Kidney tubule cell (primary cell): ENCODE measurements around the gene LRBA.
A peak's percentile ranks its signal among the peaks of the same experiment; 100 is the strongest.
"Not testable (repeated sequence)": the region's sequence is repeated elsewhere in the genome, so short reads cannot be mapped to it uniquely, and the experiment has no call there.

Source experiments
- DNase-seq: peaks from one replicate; pipeline ENCODE4 v3.0.0-alpha.2; 2018; ENCODE audit warnings: low spot score

The LRBA gene

GRCh38 chr4:150943126-150943525 is 72.0 kb downstream of the LRBA start:
- DNase-seq: no peak

- no peak for DNase-seq
Measured at GRCh38 chr4:150942539-150942938, 72.5 kb downstream of the LRBA start.

DNA sequence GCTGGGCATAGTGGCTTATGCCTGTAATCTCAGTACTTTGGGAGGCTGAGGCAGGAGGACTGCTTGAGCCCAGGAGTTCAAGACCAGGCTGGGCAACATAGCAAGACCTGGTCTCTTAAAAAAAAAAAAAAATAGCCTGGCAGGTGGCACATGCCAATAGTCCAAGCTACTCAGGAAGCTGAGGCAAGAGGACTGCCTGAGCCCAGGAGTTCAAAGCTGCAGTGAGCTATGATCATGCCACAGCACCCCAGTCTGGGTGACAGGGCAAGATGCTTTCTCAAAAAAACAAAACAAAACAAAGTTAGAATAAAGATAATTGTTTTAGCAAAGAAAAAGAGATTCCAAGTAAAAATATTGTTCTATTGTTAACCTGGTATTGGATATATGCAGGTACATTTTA is 75.0 kb downstream of the LRBA start:
- DNase-seq: no peak

DNA sequence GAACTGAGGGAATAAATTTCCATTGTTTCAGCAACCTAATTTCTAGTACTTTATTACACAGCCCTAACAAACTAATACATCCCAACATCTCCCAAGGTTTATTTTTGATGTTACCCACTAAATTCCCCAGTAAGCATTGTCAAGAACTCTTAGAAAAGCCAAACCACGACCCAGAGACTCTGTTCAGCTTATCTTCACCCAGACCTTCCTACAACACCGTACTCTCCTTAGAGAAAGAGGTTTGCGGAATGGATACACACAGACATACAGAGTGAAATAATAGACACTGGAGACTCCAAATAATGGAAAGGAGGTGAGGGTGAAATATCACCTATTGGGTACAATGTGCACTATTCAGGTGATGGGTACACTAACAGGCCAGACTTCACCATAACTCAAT is 75.6 kb downstream of the LRBA start:
- DNase-seq: no peak

GRCh38 chr4:150938873-150939499 is 76.1 kb downstream of the LRBA start:
- no peak for DNase-seq

- peak; percentile 54 for DNase-seq
Measured at GRCh38 chr4:150938417-150938816, 76.7 kb downstream of the LRBA start.

DNA sequence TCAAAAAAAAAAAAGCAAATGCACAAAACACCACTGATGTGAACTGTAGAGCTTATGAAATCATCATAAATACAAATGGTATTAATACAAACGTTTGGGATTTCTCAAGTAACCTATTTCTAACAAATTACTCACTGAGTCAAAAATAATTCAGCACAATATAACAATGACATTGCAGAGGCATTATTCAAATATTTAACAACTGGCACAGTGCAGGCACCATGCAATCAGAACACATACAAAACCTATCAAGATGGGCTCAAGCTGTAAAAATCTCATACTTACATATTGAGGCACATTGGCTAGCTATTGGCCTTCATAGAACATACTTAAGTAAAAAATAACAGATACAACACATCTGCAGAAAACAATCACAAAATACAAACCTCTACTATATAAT is 81.1 kb downstream of the LRBA start:
- DNase-seq: no peak

DNA sequence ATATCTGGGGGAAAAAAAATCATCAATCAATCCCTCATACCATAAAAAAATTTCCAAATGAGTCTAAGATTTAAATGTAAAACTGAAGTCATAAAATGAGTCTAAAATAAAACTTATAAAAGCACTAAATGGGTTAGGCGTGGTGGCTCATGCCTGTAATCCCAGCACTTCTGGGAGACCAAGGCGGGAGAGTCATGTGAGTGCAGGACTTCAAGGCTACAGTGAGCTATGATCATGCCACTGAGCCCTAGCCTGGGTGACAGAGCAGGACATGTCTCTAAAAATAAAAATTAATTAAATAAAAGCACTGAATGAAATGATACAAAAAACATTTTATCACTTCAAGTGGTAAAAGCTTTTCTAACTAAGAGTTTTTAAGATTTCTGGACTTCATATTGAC is 83.3 kb downstream of the LRBA start:
- no peak for DNase-seq

DNA sequence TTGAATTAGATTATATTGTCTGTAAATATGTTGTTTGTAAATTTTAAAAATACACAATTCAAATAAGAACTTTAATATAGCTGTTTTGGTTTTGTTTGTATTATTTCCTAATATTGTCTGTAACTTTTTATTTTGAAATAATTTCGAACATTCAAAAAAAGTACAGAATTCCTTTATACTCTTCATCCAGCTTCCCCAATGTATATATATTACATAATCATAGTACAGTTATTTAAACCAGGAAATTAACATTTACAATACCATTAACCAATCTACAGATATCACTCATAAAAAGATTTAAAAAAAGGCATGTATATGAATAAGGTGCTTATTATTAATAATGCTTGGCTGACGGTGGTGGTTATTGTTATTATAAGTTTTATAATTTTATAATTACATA is 84.1 kb downstream of the LRBA start:
- DNase-seq: no peak

DNA sequence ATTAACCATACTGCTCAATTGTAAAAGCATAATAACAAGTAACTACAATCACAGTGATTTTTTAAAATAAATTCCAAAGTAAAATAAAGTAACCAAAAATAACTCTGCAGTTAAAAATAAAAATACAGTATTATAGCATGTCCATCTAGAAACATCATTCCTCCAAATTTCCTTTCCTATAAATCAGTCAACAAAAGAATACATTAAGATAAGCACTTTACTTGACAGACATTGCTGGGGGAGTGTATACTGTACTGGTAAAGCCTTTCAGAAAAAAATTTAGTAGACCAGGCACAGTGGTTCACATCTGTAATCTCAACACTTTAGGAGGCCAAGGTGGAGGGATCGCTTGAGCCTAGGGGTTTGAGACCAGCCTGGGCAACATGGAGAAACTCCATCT is 91.1 kb downstream of the LRBA start:
- no peak for DNase-seq

- DNase-seq: not testable (repeated sequence)
Measured at GRCh38 chr4:150921486-150921885, 93.6 kb downstream of the LRBA start.

GRCh38 chr4:150918562-150918961 is 96.5 kb downstream of the LRBA start:
- DNase-seq: not testable (repeated sequence)

- DNase-seq: no peak
Measured at GRCh38 chr4:150911326-150911725, 103.8 kb downstream of the LRBA start.

DNA sequence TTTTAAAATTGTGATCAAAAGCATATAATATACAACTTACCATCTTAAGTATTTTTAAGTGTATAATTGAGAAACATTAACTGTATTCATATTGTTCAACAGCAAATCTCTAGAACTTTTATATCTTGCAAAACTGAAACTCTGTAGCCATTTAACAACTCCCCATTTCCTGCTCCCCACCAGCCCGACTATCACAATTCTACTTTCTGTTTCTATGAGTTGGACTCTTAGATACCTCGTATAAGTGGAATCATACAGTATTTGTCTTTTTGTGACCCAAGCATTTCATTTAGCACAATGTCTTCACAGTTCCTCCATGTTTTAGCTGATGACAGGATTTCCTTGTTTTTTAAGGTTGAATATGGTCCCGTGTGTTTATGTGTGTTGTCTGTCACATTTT is 106.0 kb downstream of the LRBA start:
- no peak for DNase-seq

DNA sequence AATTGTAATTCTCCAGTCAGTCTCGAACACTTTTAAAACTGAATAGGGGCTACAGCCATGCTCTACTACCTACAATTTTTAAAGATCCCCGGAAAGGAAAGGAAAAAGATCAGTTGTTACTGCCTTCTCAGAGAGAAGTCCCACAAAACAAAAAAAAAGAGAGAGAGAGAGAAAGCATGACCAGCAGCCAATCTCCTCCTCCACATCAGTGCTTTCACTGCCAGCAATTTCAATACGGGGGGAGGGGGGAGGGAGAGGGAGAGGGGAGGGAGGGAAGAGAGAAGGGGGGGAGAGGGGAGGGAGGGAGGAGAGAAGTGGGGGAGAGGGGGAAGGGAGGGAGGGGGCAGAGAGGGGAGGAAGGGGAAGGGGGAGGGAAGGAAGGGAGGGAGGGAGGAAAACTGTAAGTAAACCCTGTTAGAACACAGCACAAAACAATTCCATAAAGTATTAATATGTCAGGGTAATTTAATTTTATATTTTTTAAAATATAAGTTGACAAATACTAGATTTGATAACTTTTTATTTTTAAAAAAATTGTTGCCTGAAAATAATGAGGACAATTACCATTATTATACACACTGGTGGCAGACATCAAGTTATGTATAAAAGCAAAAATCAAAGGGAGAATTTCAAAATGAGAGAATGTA is 108.0 kb downstream of the LRBA start:
- no peak for DNase-seq

GRCh38 chr4:150904671-150905070 is 110.4 kb downstream of the LRBA start:
- DNase-seq: no peak

GRCh38 chr4:150903603-150904002 is 111.5 kb downstream of the LRBA start:
- no peak for DNase-seq

DNA sequence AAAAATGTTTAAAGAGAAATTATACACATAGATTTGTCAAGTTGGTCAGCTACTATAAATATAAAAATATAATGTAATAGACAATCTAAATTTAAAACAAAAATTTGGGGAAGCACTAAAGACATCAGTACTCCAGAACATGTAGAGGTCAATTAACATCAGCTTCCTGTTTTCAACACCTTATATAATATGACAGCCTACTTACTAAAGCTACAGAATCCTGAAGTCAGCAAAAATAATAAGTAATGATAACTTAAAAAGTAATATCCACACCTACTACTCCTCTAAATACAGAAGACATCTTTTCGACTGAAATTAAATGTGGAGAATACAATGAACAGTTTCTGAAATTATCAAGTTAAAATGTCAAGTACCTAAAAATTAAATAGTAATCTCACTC is 118.6 kb downstream of the LRBA start:
- DNase-seq: no peak

GRCh38 chr4:150890246-150890645 is 124.8 kb downstream of the LRBA start:
- no peak for DNase-seq

DNA sequence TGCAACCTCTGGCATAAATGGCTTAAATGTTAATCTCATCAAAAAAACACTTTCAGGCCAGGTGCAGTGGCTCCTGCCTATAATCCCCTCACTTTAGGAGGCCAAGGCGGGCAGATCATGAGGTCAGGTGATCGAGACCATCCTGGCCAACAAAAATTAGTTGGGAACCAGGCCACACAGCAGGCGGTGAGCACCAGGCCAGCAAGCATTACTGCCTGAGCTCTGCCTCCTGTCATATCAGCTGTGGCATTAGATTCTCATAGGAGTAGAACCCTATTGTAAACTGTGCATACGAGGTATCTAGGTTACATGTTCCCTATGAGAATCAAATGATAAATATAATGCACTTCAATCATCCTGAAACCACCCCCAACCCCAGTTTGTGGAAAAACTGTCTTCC is 125.8 kb downstream of the LRBA start:
- DNase-seq: no peak

DNA sequence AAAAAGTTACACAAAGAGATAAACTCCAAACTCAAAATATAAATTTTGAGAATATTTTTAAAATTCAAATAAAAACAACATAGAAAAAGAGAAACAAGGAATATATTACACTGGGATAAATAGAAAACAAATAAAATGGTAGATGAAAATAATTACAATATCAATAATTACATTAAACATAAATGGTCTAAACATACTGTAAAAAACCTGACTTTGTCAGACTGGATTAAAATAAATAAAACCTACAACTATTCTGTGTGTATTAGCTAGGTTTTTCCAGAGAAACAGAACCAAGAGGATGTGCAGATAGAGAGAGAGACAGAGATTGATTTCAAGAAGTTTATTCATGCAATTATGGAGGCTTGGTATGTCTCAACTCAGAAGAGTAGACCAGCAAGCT is 126.5 kb downstream of the LRBA start:
- DNase-seq: no peak

DNA sequence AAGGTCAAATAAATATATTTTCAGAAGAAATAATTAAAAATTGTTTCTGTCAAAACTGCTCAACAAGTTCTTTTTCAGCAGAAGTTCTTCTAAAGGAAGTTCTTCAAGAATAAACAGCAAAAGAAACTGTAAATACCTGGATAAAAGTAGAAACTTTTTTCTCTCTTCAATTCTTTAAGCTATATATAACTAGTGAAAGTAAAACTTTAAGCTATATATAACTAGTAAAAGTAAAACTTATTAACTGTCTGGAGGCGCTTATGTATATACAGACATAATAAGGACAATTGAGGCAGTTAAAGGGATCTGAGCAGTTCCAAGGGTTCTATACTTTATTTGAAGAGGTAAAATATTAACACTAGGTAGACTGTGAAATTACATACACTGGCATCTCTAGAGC is 126.9 kb downstream of the LRBA start:
- no peak for DNase-seq

GRCh38 chr4:150886597-150886996 is 128.5 kb downstream of the LRBA start:
- DNase-seq: no peak

DNA sequence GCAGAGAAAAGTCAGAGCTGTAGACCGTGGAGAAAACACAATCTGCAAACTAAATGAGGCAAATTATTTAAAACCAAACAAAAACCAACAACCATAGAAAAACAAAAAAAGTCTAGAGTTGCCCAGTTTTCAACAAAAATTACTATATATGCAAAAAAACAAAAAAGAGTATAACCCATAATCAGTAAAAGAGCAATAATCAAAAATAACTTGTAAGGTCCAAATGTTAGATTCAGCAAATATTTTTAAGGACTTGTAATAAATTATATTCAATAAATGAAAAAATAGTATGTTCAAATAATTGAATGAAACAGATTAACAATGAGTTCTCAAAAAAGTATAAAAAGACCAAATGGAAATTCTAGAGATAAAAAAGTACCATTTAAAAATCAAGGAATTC is 130.5 kb downstream of the LRBA start:
- no peak for DNase-seq
